Measurements from ENCODE around the gene TSPAN31.

TSPAN31 gene

GRCh38 chr12:57751788-57752667, 7.2 kb downstream of the TSPAN31 start, which contains the start of gene CDK4:
CDK4 (minus strand) TSS chr12:57752310; CDS start chr12:57751717, 593 bp downstream.
- peak; percentile 98 to 99 for DNase-seq (ENCODE audit: extremely low read depth in 1 of 2, low read depth in 1 of 2)

- DNase-seq (ENCODE audit: extremely low read depth in 1 of 2, low read depth in 1 of 2), result no peak
Measured at GRCh38 chr12:57752668-57753000, 7.8 kb downstream of the TSPAN31 start.

GRCh38 chr12:57753756-57754337, 9.0 kb downstream of the TSPAN31 start:
- no peak for DNase-seq (ENCODE audit: extremely low read depth in 1 of 2, low read depth in 1 of 2)

- DNase-seq (ENCODE audit: extremely low read depth in 1 of 2, low read depth in 1 of 2), result peak in 1 of 2 donors; percentile 87
Measured at GRCh38 chr12:57754411-57755193, 9.8 kb downstream of the TSPAN31 start, which contains the start of gene MARCHF9. MARCHF9 (plus strand) TSS chr12:57755103; CDS start chr12:57755529, 426 bp downstream.

GRCh38 chr12:57755194-57755453, 10.3 kb downstream of the TSPAN31 start:
- no peak for DNase-seq (ENCODE audit: extremely low read depth in 1 of 2, low read depth in 1 of 2)

GRCh38 chr12:57755454-57756372, 10.9 kb downstream of the TSPAN31 start:
- no peak for DNase-seq (ENCODE audit: extremely low read depth in 1 of 2, low read depth in 1 of 2)

GRCh38 chr12:57756406-57757341, 11.8 kb downstream of the TSPAN31 start:
- DNase-seq (ENCODE audit: extremely low read depth in 1 of 2, low read depth in 1 of 2), result peak in 1 of 2 donors; percentile 63

- DNase-seq (ENCODE audit: extremely low read depth in 1 of 2, low read depth in 1 of 2), result no peak
Measured at GRCh38 chr12:57757771-57758170, 12.9 kb downstream of the TSPAN31 start.

- no peak for DNase-seq (ENCODE audit: extremely low read depth in 1 of 2, low read depth in 1 of 2)
Measured at GRCh38 chr12:57758552-57759359, 13.9 kb downstream of the TSPAN31 start.

GRCh38 chr12:57759360-57759980, 14.6 kb downstream of the TSPAN31 start:
- DNase-seq (ENCODE audit: extremely low read depth in 1 of 2, low read depth in 1 of 2), result no peak

GRCh38 chr12:57760347-57760982, 15.6 kb downstream of the TSPAN31 start:
- no peak for DNase-seq (ENCODE audit: extremely low read depth in 1 of 2, low read depth in 1 of 2)

GRCh38 chr12:57761391-57761998, 16.7 kb downstream of the TSPAN31 start:
- no peak for DNase-seq (ENCODE audit: extremely low read depth in 1 of 2, low read depth in 1 of 2)

GRCh38 chr12:57762463-57762862, 17.6 kb downstream of the TSPAN31 start:
- no peak for DNase-seq (ENCODE audit: extremely low read depth in 1 of 2, low read depth in 1 of 2)

- no peak for DNase-seq (ENCODE audit: extremely low read depth in 1 of 2, low read depth in 1 of 2)
Measured at GRCh38 chr12:57763881-57764661, 19.2 kb downstream of the TSPAN31 start.

- DNase-seq (ENCODE audit: extremely low read depth in 1 of 2, low read depth in 1 of 2), result no peak
Measured at GRCh38 chr12:57764662-57765002, 19.8 kb downstream of the TSPAN31 start.

- no peak for DNase-seq (ENCODE audit: extremely low read depth in 1 of 2, low read depth in 1 of 2)
Measured at GRCh38 chr12:57765003-57765697, 20.3 kb downstream of the TSPAN31 start.

Measured in stimulated activated CD8-positive, alpha-beta memory T cell treated with anti-CD3 and anti-CD28 coated beads, Interleukin-7, amount 100 ng/mL, for 48 hours (primary cell).